SK-N-SH treated with all-trans-retinoic acid at 6 μM for 48 hours (cell line): ENCODE data around the gene RGR.

Experiments
- ARNTL ChIP-seq: fragments of 450-650 bp; formaldehyde crosslinking; IDR thresholded peaks from 2 replicates; pipeline ENCODE4 v1.5.0; 2020; ENCODE audit warnings: low read depth, mild to moderate bottlenecking, moderate library complexity, borderline replicate concordance
- BACH2 ChIP-seq: fragments of 250-450 bp; sonication (Bioruptor Pico); IDR thresholded peaks from 2 replicates; pipeline ENCODE4 v1.9.0; 2021; ENCODE audit warnings: mild to moderate bottlenecking, borderline replicate concordance
- CREB5 ChIP-seq: fragments of 250-450 bp; sonication (Bioruptor Pico); IDR thresholded peaks from 2 replicates; pipeline ENCODE4 v1.5.1; 2020; ENCODE audit warnings: low read depth, mild to moderate bottlenecking, moderate library complexity
- ISL1 ChIP-seq: fragments of 250-450 bp; sonication (Bioruptor Pico); IDR thresholded peaks from 2 replicates; pipeline ENCODE4 v2.1.2; 2022; ENCODE audit warnings: mild to moderate bottlenecking, moderate library complexity
- OSR1 ChIP-seq: fragments of 250-450 bp; sonication (Bioruptor Pico); IDR thresholded peaks from 2 replicates; pipeline ENCODE4 v1.8.0; 2022; ENCODE audit warnings: moderate library complexity, mild to moderate bottlenecking, inconsistent platforms
- POU6F1 ChIP-seq: fragments of 250-450 bp; sonication (Bioruptor Pico); IDR thresholded peaks from 2 replicates; pipeline ENCODE4 v1.8.0; 2021; ENCODE audit warnings: low read depth, mild to moderate bottlenecking, moderate library complexity, borderline replicate concordance
- RARB ChIP-seq: fragments of 250-450 bp; sonication (Bioruptor Pico); IDR thresholded peaks from 2 replicates; pipeline ENCODE4 v1.8.0; 2021; ENCODE audit warnings: mild to moderate bottlenecking, moderate library complexity
- SNAI2 ChIP-seq: fragments of 250-450 bp; sonication (Bioruptor Pico); IDR thresholded peaks from 2 replicates; pipeline ENCODE4 v1.5.0; 2020; ENCODE audit warnings: mild to moderate bottlenecking, moderate library complexity
- TSHZ2 ChIP-seq: fragments of 250-450 bp; sonication (Bioruptor Pico); IDR thresholded peaks from 2 replicates; pipeline ENCODE4 v1.5.0; 2020; ENCODE audit warnings: mild to moderate bottlenecking, moderate library complexity
- ZFP30 ChIP-seq: fragments of 450-650 bp; formaldehyde crosslinking; IDR thresholded peaks from 2 replicates; pipeline ENCODE4 v1.5.0; 2022; ENCODE audit warnings: mild to moderate bottlenecking, moderate library complexity
- ZNF8 ChIP-seq: fragments of 450-650 bp; formaldehyde crosslinking; IDR thresholded peaks from 2 replicates; pipeline ENCODE4 v1.5.0; 2020; ENCODE audit warnings: mild to moderate bottlenecking, moderate library complexity
- TF ChIP-seq, protein P1 (sequence below): fragments of 250-450 bp; sonication (Bioruptor Pico); IDR thresholded peaks from 2 replicates; pipeline ENCODE4 v1.8.0; 2020; ENCODE audit warnings: mild to moderate bottlenecking, moderate library complexity, borderline replicate concordance

- no peak for TF ChIP-seq RARB (CRISPR knock-in tag)
- TF ChIP-seq BACH2, result no peak
- TF ChIP-seq ARNTL (CRISPR knock-in tag), result no peak
- no peak for TF ChIP-seq ISL1 (CRISPR knock-in tag)
- TF ChIP-seq OSR1 (CRISPR knock-in tag), result no peak
- TF ChIP-seq ZNF8, result no peak
- no peak for TF ChIP-seq CREB5 (CRISPR knock-in tag)
- no peak for TF ChIP-seq ZFP30 (CRISPR knock-in tag)
- TF ChIP-seq SNAI2 (CRISPR knock-in tag), result no peak
- TF ChIP-seq, protein P1, sequence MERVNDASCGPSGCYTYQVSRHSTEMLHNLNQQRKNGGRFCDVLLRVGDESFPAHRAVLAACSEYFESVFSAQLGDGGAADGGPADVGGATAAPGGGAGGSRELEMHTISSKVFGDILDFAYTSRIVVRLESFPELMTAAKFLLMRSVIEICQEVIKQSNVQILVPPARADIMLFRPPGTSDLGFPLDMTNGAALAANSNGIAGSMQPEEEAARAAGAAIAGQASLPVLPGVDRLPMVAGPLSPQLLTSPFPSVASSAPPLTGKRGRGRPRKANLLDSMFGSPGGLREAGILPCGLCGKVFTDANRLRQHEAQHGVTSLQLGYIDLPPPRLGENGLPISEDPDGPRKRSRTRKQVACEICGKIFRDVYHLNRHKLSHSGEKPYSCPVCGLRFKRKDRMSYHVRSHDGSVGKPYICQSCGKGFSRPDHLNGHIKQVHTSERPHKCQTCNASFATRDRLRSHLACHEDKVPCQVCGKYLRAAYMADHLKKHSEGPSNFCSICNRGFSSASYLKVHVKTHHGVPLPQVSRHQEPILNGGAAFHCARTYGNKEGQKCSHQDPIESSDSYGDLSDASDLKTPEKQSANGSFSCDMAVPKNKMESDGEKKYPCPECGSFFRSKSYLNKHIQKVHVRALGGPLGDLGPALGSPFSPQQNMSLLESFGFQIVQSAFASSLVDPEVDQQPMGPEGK (CRISPR knock-in tag), result no peak
- no peak for TF ChIP-seq TSHZ2 (CRISPR knock-in tag)
- no peak for TF ChIP-seq POU6F1 (CRISPR knock-in tag)
Observed at GRCh38 chr10:84267503-84268126, 22.8 kb downstream of the RGR start.
